Measurements from ENCODE around the gene DLK1.

- TF ChIP-seq CTCF (IDR thresholded peaks at IDR 0.05): no peak
- TF ChIP-seq ZFX (IDR thresholded peaks at IDR 0.05; ENCODE audit: borderline replicate concordance): no peak
These were observed 36.0 kb upstream of the DLK1 start for GRCh38 chr14:100690672-100691071.
